Trophoblast cell (in vitro differentiated cells and primary cell): ENCODE measurements around the gene LRCOL1.

Source experiments
- DNase-seq, 2 donors: peaks; one replicate each; pipeline ENCODE4 v3.0.0-alpha.2; 2016
- H2AFZ ChIP-seq: 2 replicates; pipeline ENCODE4 v1.6.1; 2013; ENCODE audit warnings: low read length, moderate library complexity, mild to moderate bottlenecking; ENCODE audit not compliant: insufficient read depth, poor library complexity
- H2AK5ac ChIP-seq: 2 replicates; pipeline ENCODE4 v1.6.1; 2013; ENCODE audit warnings: mild to moderate bottlenecking, low read length
- H2BK120ac ChIP-seq: 2 replicates; pipeline ENCODE4 v1.6.1; 2013; ENCODE audit warnings: low read length, mild to moderate bottlenecking, moderate library complexity; ENCODE audit not compliant: insufficient read depth, poor library complexity
- H2BK12ac ChIP-seq: 2 replicates; pipeline ENCODE4 v1.6.1; 2013; ENCODE audit warnings: mild to moderate bottlenecking, low read length, moderate library complexity
- H2BK5ac ChIP-seq: 2 replicates; pipeline ENCODE4 v1.6.1; 2013; ENCODE audit warnings: low read length, low read depth, moderate library complexity, mild to moderate bottlenecking; ENCODE audit not compliant: poor library complexity
- H3K14ac ChIP-seq: 2 replicates; pipeline ENCODE4 v1.6.1; 2013; ENCODE audit warnings: mild to moderate bottlenecking, low read length
- H3K18ac ChIP-seq: 2 replicates; pipeline ENCODE4 v1.6.1; 2013; ENCODE audit warnings: mild to moderate bottlenecking, low read length
- H3K23ac ChIP-seq: 2 replicates; pipeline ENCODE4 v1.6.1; 2013; ENCODE audit warnings: low read length
- H3K27ac ChIP-seq: 2 replicates; pipeline ENCODE4 v1.5.1; 2013; ENCODE audit warnings: low read depth, mild to moderate bottlenecking, inconsistent platforms, low read length, moderate library complexity
- H3K27me3 ChIP-seq: 2 replicates; pipeline ENCODE4 v1.6.1; 2013; ENCODE audit warnings: inconsistent platforms, mild to moderate bottlenecking, low read length, moderate library complexity; ENCODE audit not compliant: insufficient read depth
- H3K36me3 ChIP-seq, 2 experiments: 1 replicate in 1 of 2; 2 replicates in 1 of 2; pipeline ENCODE4 v1.6.1; 2013; ENCODE audit warnings: low read length in 2 of 2, mild to moderate bottlenecking in 2 of 2, moderate library complexity in 1 of 2; ENCODE audit not compliant: insufficient read depth in 2 of 2, control insufficient read depth in 1 of 2
- H3K4ac ChIP-seq: 2 replicates; pipeline ENCODE4 v1.6.1; 2013; ENCODE audit warnings: low read depth, mild to moderate bottlenecking, low read length, moderate library complexity
- H3K4me1 ChIP-seq, 2 experiments: 1 replicate in 1 of 2; 2 replicates in 1 of 2; pipeline ENCODE4 v1.6.1; 2013; ENCODE audit warnings: low read length in 2 of 2, mild to moderate bottlenecking in 2 of 2, moderate library complexity in 1 of 2; ENCODE audit not compliant: insufficient read depth in 2 of 2, control insufficient read depth in 1 of 2
- H3K4me2 ChIP-seq: 2 replicates; pipeline ENCODE4 v1.6.1; 2013; ENCODE audit warnings: inconsistent platforms, mild to moderate bottlenecking, low read length, moderate library complexity
- H3K4me3 ChIP-seq: 2 replicates; pipeline ENCODE4 v1.5.1; 2013; ENCODE audit warnings: mild to moderate bottlenecking, low read depth, low read length, inconsistent platforms
- H3K79me1 ChIP-seq: one replicate; pipeline ENCODE4 v1.6.1; 2013; ENCODE audit warnings: low read length
- H3K79me2 ChIP-seq: 2 replicates; pipeline ENCODE4 v1.6.1; 2013; ENCODE audit warnings: low read length, mild to moderate bottlenecking; ENCODE audit not compliant: control insufficient read depth, insufficient read depth, poor library complexity
- H3K9ac ChIP-seq: 2 replicates; pipeline ENCODE4 v1.6.1; 2013; ENCODE audit warnings: mild to moderate bottlenecking, low read length
- H3K9me3 ChIP-seq: 2 replicates; pipeline ENCODE4 v1.6.1; 2013; ENCODE audit warnings: low read depth, mild to moderate bottlenecking, control low read depth, inconsistent platforms, low read length; ENCODE audit not compliant: insufficient read depth
- H4K12ac ChIP-seq: 2 replicates; pipeline ENCODE4 v1.6.1; 2013; ENCODE audit warnings: low read depth, mild to moderate bottlenecking, low read length, moderate library complexity
- H4K8ac ChIP-seq: 2 replicates; pipeline ENCODE4 v1.6.1; 2013; ENCODE audit warnings: low read depth, mild to moderate bottlenecking, low read length, moderate library complexity
- H4K91ac ChIP-seq: one replicate; pipeline ENCODE4 v1.6.1; 2013; ENCODE audit warnings: low read depth, mild to moderate bottlenecking, low read length, moderate library complexity
- WGBS: extraction: QIAGEN DNeasy Blood & Tissue Kit; methylation state at CpG from one replicate; pipeline ENCODE4 v1.1.7; 2013; ENCODE audit warnings: missing lambda C conversion rate; ENCODE audit not compliant: insufficient read length, insufficient coverage; ENCODE audit errors: extremely low coverage; 5-methylcytosine and 5-hydroxymethylcytosine counted together

The LRCOL1 gene

GRCh38 chr12:132583736-132584135 is 26.6 kb downstream of the LRCOL1 start:
- no CpG with 5 or more reads among the region's 29 CpGs for WGBS

GRCh38 chr12:132583411-132583710 is 27.0 kb downstream of the LRCOL1 start:
- Histone ChIP-seq H3K36me3 (peaks cover 9 to 16% of the 10 kb centered on the region in 2 experiments), H4K91ac (no peak overlapping the region), H3K27me3 (peaks cover 28% of the 10 kb centered on the region), H2AFZ (no peak overlapping the region), H3K18ac (no peak overlapping the region), H3K79me1 (no peaks in the 10 kb centered on the region), H3K9ac (no peak overlapping the region), H3K14ac (no peak overlapping the region), H4K12ac (no peak overlapping the region), H3K4me3 (no peak overlapping the region), H4K8ac (no peak overlapping the region), H3K4me1 (peaks cover 0 to 3% of the 10 kb centered on the region in 2 experiments), H2BK120ac (no peak overlapping the region), H2BK5ac (no peak overlapping the region), H2BK12ac (no peak overlapping the region), H3K79me2 (no peaks in the 10 kb centered on the region), H3K4ac (no peak overlapping the region), H3K23ac (no peak overlapping the region), H3K9me3 (peaks cover 7% of the 10 kb centered on the region), H3K4me2 (no peak overlapping the region), H3K27ac (no peak overlapping the region), H2AK5ac (no peak overlapping the region)
- DNase-seq = no peak
- WGBS = no CpG with 5 or more reads among the region's 50 CpGs

More at GRCh38 chr12:132583736-132584135, 26.6 kb downstream of the LRCOL1 start:
- no peak overlapping the region for H4K12ac ChIP-seq
- no peak overlapping the region for H4K91ac ChIP-seq
- no peak overlapping the region for H3K4me3 ChIP-seq
- no peak overlapping the region for H3K27ac ChIP-seq
- H2AFZ ChIP-seq = no peak overlapping the region
- H3K79me1 ChIP-seq = no peaks in the 10 kb centered on the region
- no peak overlapping the region for H3K4me2 ChIP-seq
- peaks cover 31% of the 10 kb centered on the region for H3K27me3 ChIP-seq
- H2BK12ac ChIP-seq = no peak overlapping the region
- H3K4ac ChIP-seq = no peak overlapping the region
- no peak overlapping the region for H2BK5ac ChIP-seq
- H3K18ac ChIP-seq = no peak overlapping the region
- H3K9ac ChIP-seq = no peak overlapping the region
- H3K14ac ChIP-seq = no peak overlapping the region
- DNase-seq = peak in 1 of 2 donors; percentile 23
- H2AK5ac ChIP-seq = no peak overlapping the region
- H3K23ac ChIP-seq = no peak overlapping the region
- H3K9me3 ChIP-seq = peaks cover 7% of the 10 kb centered on the region
- H3K79me2 ChIP-seq = no peaks in the 10 kb centered on the region
- H4K8ac ChIP-seq = no peak overlapping the region
- H3K4me1 ChIP-seq = peaks cover 0 to 3% of the 10 kb centered on the region in 2 experiments
- H2BK120ac ChIP-seq = no peak overlapping the region
- peaks cover 9 to 13% of the 10 kb centered on the region in 2 experiments for H3K36me3 ChIP-seq

DNA sequence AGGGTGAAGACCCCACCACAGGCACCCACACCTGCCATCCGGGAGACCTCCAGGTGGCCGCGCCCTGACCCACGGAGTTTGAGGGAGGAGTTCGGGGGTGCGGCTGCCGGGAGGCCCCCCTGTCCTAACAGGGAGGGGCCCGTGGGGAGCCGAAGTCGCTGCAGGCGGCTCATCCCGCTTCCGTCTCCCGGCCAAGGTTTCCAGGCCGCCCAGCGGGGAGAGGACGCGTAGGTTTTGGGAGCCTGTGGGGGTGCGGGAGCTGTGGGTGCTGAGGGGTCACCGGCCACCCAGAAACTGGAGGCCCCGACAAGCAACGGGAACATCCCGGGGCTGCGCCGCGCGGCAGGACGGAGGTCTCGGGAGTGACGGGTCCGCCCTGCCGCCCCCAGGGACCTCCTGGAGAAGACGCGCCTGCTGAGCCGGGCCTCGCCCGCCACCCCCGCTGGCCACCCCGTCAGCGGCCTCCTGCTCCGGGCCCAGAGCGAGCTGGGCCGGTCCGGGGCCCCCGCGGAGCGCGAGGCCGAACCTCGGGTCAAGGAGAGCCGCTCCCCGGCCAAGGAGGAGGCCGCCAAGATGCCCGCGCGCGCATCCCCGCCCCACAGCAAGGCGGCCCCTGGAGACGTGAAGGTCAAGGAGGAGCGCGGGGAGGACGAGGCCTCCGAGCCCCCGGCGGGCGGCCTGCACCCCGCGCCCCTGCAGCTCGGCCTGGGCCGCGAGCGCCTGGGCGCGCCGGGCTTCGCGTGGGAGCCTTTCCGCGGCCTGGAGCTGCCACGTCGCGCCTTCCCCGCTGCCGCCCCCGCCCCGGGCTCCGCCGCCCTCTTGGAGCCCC is 27.6 kb downstream of the LRCOL1 start:
- no CpG with 5 or more reads among the region's 89 CpGs for WGBS
- no peak overlapping the region for H3K4ac ChIP-seq
- H3K18ac ChIP-seq = no peak overlapping the region
- no peak overlapping the region for H4K91ac ChIP-seq
- peaks cover 0 to 3% of the 10 kb centered on the region in 2 experiments for H3K4me1 ChIP-seq
- no peak overlapping the region for H3K9ac ChIP-seq
- H2BK120ac ChIP-seq = no peak overlapping the region
- H2AFZ ChIP-seq = no peak overlapping the region
- no peak overlapping the region for H2BK5ac ChIP-seq
- no peak overlapping the region for H3K23ac ChIP-seq
- peaks cover 7% of the 10 kb centered on the region for H3K9me3 ChIP-seq
- H3K14ac ChIP-seq = no peak overlapping the region
- no peak overlapping the region for H2BK12ac ChIP-seq
- no peak overlapping the region for H4K12ac ChIP-seq
- H3K79me2 ChIP-seq = no peaks in the 10 kb centered on the region
- H3K79me1 ChIP-seq = no peaks in the 10 kb centered on the region
- DNase-seq = no peak
- no peak overlapping the region for H3K4me3 ChIP-seq
- H3K36me3 ChIP-seq = peaks cover 15 to 21% of the 10 kb centered on the region in 2 experiments
- H2AK5ac ChIP-seq = no peak overlapping the region
- H3K27ac ChIP-seq = no peak overlapping the region
- H3K27me3 ChIP-seq = peaks cover 27% of the 10 kb centered on the region
- H4K8ac ChIP-seq = no peak overlapping the region
- H3K4me2 ChIP-seq = no peak overlapping the region

DNA sequence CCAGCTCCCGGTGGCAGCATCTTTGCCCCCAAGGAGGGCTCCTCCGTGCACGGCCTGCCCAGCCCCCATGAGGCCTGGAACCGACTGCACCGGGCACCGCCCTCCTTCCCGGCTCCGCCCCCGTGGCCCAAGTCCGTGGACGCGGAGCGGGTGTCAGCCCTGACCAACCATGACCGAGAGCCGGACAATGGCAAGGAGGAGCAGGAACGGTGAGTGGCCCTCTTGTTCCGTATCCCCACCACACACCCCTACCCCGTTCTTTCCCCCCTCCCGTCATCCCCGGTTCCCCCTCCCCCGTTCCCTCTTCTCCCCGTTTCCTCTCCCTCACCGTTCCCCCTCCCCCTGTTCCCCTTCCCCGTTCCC is 28.3 kb downstream of the LRCOL1 start:
- Histone ChIP-seq H3K4me3 (no peak overlapping the region), H3K79me2 (no peaks in the 10 kb centered on the region), H3K27ac (no peak overlapping the region), H3K14ac (no peak overlapping the region), H3K9me3 (peaks cover 4% of the 10 kb centered on the region), H2AK5ac (no peak overlapping the region), H4K12ac (no peak overlapping the region), H3K27me3 (peaks cover 25% of the 10 kb centered on the region), H2BK5ac (no peak overlapping the region), H4K91ac (no peak overlapping the region), H4K8ac (no peak overlapping the region), H3K23ac (no peak overlapping the region), H2AFZ (no peak overlapping the region), H3K4ac (no peak overlapping the region), H3K18ac (no peak overlapping the region), H3K9ac (no peak overlapping the region), H3K79me1 (no peaks in the 10 kb centered on the region), H3K4me2 (no peak overlapping the region), H3K4me1 (peaks cover 0 to 3% of the 10 kb centered on the region in 2 experiments), H2BK12ac (no peak overlapping the region), H3K36me3 (peaks cover 22 to 27% of the 10 kb centered on the region in 2 experiments), H2BK120ac (no peak overlapping the region)
- no CpG with 5 or more reads among the region's 24 CpGs for WGBS
- DNase-seq = no peak
